KMS-11 (cell line): ENCODE measurements around the gene IST1.

ENCODE experiments used
- H2AFZ ChIP-seq: fragments of 200-600 bp; sonication (generic); 2 replicates; pipeline ENCODE4 v1.6.1; 2016; ENCODE audit warnings: antibody characterized with exemption, mixed run types, low read depth
- H3K27ac ChIP-seq: fragments of 200-600 bp; sonication (generic); 2 replicates; pipeline ENCODE4 v1.6.1; 2016; ENCODE audit warnings: mild to moderate bottlenecking, mixed run types
- H3K27me3 ChIP-seq: fragments of 200-600 bp; sonication (generic); 2 replicates; pipeline ENCODE4 v1.6.1; 2017; ENCODE audit warnings: mild to moderate bottlenecking, low read depth, mixed run types, moderate library complexity; ENCODE audit not compliant: insufficient read depth
- H3K36me3 ChIP-seq: fragments of 200-600 bp; sonication (generic); 2 replicates; pipeline ENCODE4 v1.6.1; 2017; ENCODE audit warnings: mild to moderate bottlenecking, mixed run types; ENCODE audit not compliant: insufficient read depth
- H3K4me1 ChIP-seq: fragments of 200-600 bp; sonication (generic); 2 replicates; pipeline ENCODE4 v1.6.1; 2016; ENCODE audit warnings: mild to moderate bottlenecking, low read depth, mixed run types; ENCODE audit not compliant: poor library complexity, severe bottlenecking
- H3K4me2 ChIP-seq: fragments of 200-600 bp; sonication (generic); 2 replicates; pipeline ENCODE4 v1.7.0; 2016; ENCODE audit warnings: mild to moderate bottlenecking, mixed run types
- H3K4me3 ChIP-seq: fragments of 200-600 bp; sonication (generic); IDR thresholded peaks from 2 replicates; pipeline ENCODE4 v1.6.1; 2017; ENCODE audit warnings: low read depth, low read length, mixed read lengths; ENCODE audit not compliant: insufficient read depth
- H3K79me2 ChIP-seq: fragments of 200-600 bp; sonication (generic); 2 replicates; pipeline ENCODE4 v1.6.1; 2016; ENCODE audit warnings: low read depth, mixed run types; ENCODE audit not compliant: insufficient read depth
- H3K9ac ChIP-seq: fragments of 200-600 bp; sonication (generic); 2 replicates; pipeline ENCODE4 v1.6.1; 2016; ENCODE audit warnings: mild to moderate bottlenecking, mixed run types
- H4K20me1 ChIP-seq: fragments of 200-600 bp; sonication (generic); 2 replicates; pipeline ENCODE4 v1.6.1; 2016; ENCODE audit warnings: mild to moderate bottlenecking, mixed run types; ENCODE audit not compliant: insufficient read depth
- CTCF ChIP-seq: fragments of 200-600 bp; sonication (generic); conservative IDR thresholded peaks from 2 replicates; pipeline ENCODE4 v1.6.1; 2017; ENCODE audit warnings: low read depth, mild to moderate bottlenecking, antibody characterized with exemption, low read length, moderate library complexity, mixed read lengths

IST1 gene

GRCh38 chr16:71943887-71944286 lies 48.6 kb downstream of the IST1 start:
- no peak for TF ChIP-seq CTCF
- Histone ChIP-seq H3K27ac (no peak overlapping the region), H4K20me1 (no peaks in the 10 kb centered on the region), H3K4me2 (no peak overlapping the region), H3K79me2 (no peaks in the 10 kb centered on the region), H2AFZ (no peak overlapping the region), H3K4me1 (peaks cover 3% of the 10 kb centered on the region), H3K27me3 (no peaks in the 10 kb centered on the region), H3K9ac (no peak overlapping the region), H3K36me3 (no peaks in the 10 kb centered on the region), H3K4me3 (no peak overlapping the region)

- Histone ChIP-seq H3K4me1 (no peaks in the 10 kb centered on the region), H3K9ac (no peak overlapping the region), H3K36me3 (no peaks in the 10 kb centered on the region), H3K4me3 (no peak overlapping the region), H3K27ac (no peak overlapping the region), H4K20me1 (no peaks in the 10 kb centered on the region), H3K4me2 (no peak overlapping the region), H3K79me2 (no peaks in the 10 kb centered on the region), H2AFZ (no peak overlapping the region), H3K27me3 (no peaks in the 10 kb centered on the region)
- TF ChIP-seq CTCF, result no peak
These were observed 50.3 kb downstream of the IST1 start for GRCh38 chr16:71945616-71946015.

- H3K79me2 ChIP-seq, result no peaks in the 10 kb centered on the region
- TF ChIP-seq CTCF, result no peak
- no peak overlapping the region for H3K9ac ChIP-seq
- no peak overlapping the region for H3K27ac ChIP-seq
- H3K4me2 ChIP-seq, result no peak overlapping the region
- no peaks in the 10 kb centered on the region for H3K27me3 ChIP-seq
- peaks cover 19% of the 10 kb centered on the region for H3K4me1 ChIP-seq
- H4K20me1 ChIP-seq, result no peaks in the 10 kb centered on the region
- no peaks in the 10 kb centered on the region for H3K36me3 ChIP-seq
- no peak overlapping the region for H3K4me3 ChIP-seq
- no peak overlapping the region for H2AFZ ChIP-seq
These were observed 57.5 kb downstream of the IST1 start for GRCh38 chr16:71952825-71953224.

GRCh38 chr16:71954180-71954579 lies 58.8 kb downstream of the IST1 start:
- Histone ChIP-seq H3K79me2 (no peaks in the 10 kb centered on the region), H3K27ac (no peak overlapping the region), H3K9ac (no peak overlapping the region), H3K36me3 (no peaks in the 10 kb centered on the region), H3K4me2 (no peak overlapping the region), H4K20me1 (no peaks in the 10 kb centered on the region), H3K27me3 (no peaks in the 10 kb centered on the region), H3K4me1 (peaks cover 19% of the 10 kb centered on the region), H3K4me3 (no peak overlapping the region), H2AFZ (no peak overlapping the region)
- TF ChIP-seq CTCF, result no peak
